SH-SY5Y (cell line): ENCODE data around the gene CTBP1.

Experiments
- GATA2 ChIP-seq: IDR thresholded peaks from 2 replicates; pipeline ENCODE4 v1.6.1; 2011; ENCODE audit warnings: mild to moderate bottlenecking, low read depth, low read length
- GATA3 ChIP-seq: IDR thresholded peaks from 2 replicates; pipeline ENCODE4 v1.6.1; 2011; ENCODE audit warnings: low read depth, mild to moderate bottlenecking, low read length, moderate library complexity

CTBP1 gene

GRCh38 chr4:1248245-1249147 lies at the start of gene CTBP1:
CTBP1 (minus strand) TSS chr4:1249130; CDS start chr4:1241331, 7,799 bp downstream.
- TF ChIP-seq GATA2, result no peak
- no peak for TF ChIP-seq GATA3

- TF ChIP-seq GATA2 (no peak), GATA3 (no peak)
Measured at GRCh38 chr4:1298461-1298860, 49.5 kb upstream of the CTBP1 start.

GRCh38 chr4:1297456-1298325 lies 48.8 kb upstream of the CTBP1 start:
- TF ChIP-seq GATA2, result no peak
- no peak for TF ChIP-seq GATA3

- TF ChIP-seq GATA3 (no peak), GATA2 (no peak)
Measured at GRCh38 chr4:1297023-1297395, 48.1 kb upstream of the CTBP1 start.

- no peak for TF ChIP-seq GATA3
- no peak for TF ChIP-seq GATA2
Measured at GRCh38 chr4:1296324-1297022, 47.5 kb upstream of the CTBP1 start.

DNA sequence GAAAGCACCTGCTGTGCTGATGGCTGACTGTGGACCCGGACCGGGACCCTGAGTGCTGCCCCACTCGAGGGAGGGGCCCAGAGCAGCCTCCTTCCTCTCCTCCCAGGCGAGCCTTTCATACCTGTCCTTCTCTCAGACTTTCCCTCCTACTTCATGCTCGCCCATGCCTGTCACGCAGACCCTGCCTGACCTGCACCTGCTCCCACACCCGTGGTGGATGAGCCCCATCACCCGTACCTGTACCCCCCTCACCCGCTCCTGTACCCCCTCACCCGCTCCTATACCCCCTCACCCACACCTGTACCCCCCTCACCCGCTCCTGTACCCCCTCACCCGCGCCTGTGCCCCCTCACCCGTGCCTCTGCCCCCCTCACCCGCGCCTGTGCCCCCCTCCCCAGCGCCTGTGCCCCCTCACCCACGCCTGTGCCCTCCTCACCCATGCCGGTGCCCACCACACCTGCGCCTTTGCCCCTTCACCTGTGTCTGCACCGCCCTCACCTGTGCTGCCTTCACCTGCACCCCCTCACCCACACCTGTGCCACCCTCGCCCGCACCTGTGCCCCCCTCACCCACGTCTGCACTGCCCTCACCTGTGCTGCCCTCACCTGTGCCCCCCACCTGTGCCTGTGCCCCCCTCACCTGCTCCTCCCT lies 46.6 kb upstream of the CTBP1 start:
- TF ChIP-seq GATA2 (no peak), GATA3 (no peak)

DNA sequence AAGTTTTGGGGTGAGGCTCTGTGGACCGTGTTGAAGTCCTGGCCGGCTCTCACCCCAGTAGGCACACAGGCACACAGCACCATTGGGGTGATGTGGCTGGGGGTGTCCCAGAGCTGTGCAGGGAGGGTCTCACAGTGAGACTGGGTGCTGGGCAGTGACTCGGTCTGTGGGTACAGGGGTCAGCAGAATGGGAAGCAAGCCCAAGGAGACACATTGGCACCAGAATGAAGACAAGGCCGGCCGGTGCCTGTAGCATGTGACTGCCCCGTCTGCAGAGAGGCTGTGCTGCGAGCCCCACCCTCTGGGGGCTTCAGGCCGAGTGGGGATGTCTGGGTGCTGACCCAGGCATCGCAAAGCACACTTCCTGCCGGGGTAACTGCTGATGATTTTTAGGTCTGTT lies 46.0 kb upstream of the CTBP1 start:
- TF ChIP-seq GATA2, result no peak
- no peak for TF ChIP-seq GATA3

- TF ChIP-seq GATA2 (no peak), GATA3 (no peak)
Measured at GRCh38 chr4:1294424-1294823, 45.5 kb upstream of the CTBP1 start.

- TF ChIP-seq GATA2 (no peak), GATA3 (no peak)
Measured at GRCh38 chr4:1293991-1294390, 45.1 kb upstream of the CTBP1 start.

DNA sequence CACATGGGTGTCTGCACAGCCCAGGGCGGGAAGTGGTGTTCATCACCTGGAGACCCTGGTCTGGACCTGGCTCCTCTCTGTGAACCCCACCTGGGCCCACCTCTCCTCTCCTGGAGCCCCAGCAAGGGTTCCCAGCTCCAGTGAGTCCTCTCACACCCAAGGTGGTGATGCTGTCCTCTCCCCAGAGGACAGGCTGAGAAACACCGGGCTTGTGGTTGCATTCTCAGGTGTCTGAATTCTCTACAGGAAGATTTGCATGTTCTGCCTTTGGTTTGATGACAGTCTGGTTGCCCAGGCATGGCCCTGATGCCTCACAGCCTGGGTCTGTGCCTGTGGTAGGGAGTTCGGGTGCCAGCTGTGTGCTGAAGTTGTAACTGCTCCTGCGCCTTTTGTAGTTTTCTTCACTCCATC lies 44.6 kb upstream of the CTBP1 start:
- TF ChIP-seq GATA2 (no peak), GATA3 (no peak)

GRCh38 chr4:1291996-1292702 lies 43.2 kb upstream of the CTBP1 start:
- TF ChIP-seq GATA2, result no peak
- no peak for TF ChIP-seq GATA3

- TF ChIP-seq GATA3 (no peak), GATA2 (no peak)
Measured at GRCh38 chr4:1291091-1291490, 42.2 kb upstream of the CTBP1 start.
